Activated CD8-positive, alpha-beta T cell treated with anti-CD3 and anti-CD28 coated beads for 36 hours (primary cell): ENCODE measurements around the gene CLTCL1. TPM values are rescaled to one million over a fixed set of nuclear protein-coding genes. Genes with fewer than 3 reads are reported as not detected.
"Not testable (repeated sequence)": the region's sequence is repeated elsewhere in the genome, so short reads cannot be mapped to it uniquely, and the experiment has no call there.

Source experiments
- ATAC-seq: fragments of 200-7000 bp; cut with Tn5 transposase; one replicate; pipeline ENCODE4 v1.10.0; 2021; ENCODE audit warnings: mild to moderate bottlenecking, moderate library complexity
- CTCF ChIA-PET: fragments of 350-600 bp; sonication (Branson Sonifier 250); formaldehyde crosslinking; loops from one replicate; lab custom pipeline; 2021; ENCODE audit warnings: antibody characterized with exemption; lab: Charles Lee
- POLR2A ChIA-PET: fragments of 350-600 bp; sonication (Branson Sonifier 250); formaldehyde crosslinking; loops from one replicate; lab custom pipeline; 2021; ENCODE audit warnings: antibody characterized with exemption; lab: Charles Lee
- DNase-seq: peaks from one replicate; pipeline ENCODE4 v3.0.0-alpha.2; 2020
- H3K27ac Mint-ChIP-seq: one replicate; pipeline ENCODE4 v1.8.0; 2021; ENCODE audit warnings: mild to moderate bottlenecking, mixed read lengths
- H3K27me3 Mint-ChIP-seq: one replicate; pipeline ENCODE4 v1.8.0; 2021; ENCODE audit warnings: mixed read lengths
- H3K36me3 Mint-ChIP-seq: one replicate; pipeline ENCODE4 v1.8.0; 2021; ENCODE audit warnings: low read depth, mixed read lengths
- H3K4me1 Mint-ChIP-seq: one replicate; pipeline ENCODE4 v1.8.0; 2021; ENCODE audit warnings: low read depth, mixed read lengths
- H3K4me3 Mint-ChIP-seq: one replicate; pipeline ENCODE4 v1.8.0; 2021; ENCODE audit warnings: mild to moderate bottlenecking, moderate library complexity, mixed read lengths
- H3K9me3 Mint-ChIP-seq: one replicate; pipeline ENCODE4 v1.8.0; 2021; ENCODE audit warnings: mixed read lengths
- CTCF ChIP-seq: fragments of 200-600 bp; IDR thresholded peaks from one replicate; pipeline ENCODE4 v1.8.0; 2022; ENCODE audit warnings: antibody characterized with exemption, mild to moderate bottlenecking
- intact Hi-C: fragments of 100-400 bp; cut with micrococcal nuclease; formaldehyde crosslinking; loops from one replicate; pipeline ENCODE4 v1.10.0; 2022
- total RNA-seq, 2 experiments: library from RNA; stranded (reverse); gene quantifications; one replicate each; pipeline ENCODE4 v1.2.3, GENCODE V29; 2021

The CLTCL1 gene
- total RNA-seq, 2 experiments from 2014 or later, result 0.45 to 0.65 TPM

- ChIA-PET CTCF (no interaction called here), POLR2A (no interaction called here)
- intact Hi-C loops, result no loop called here
- TF ChIP-seq CTCF, result no peak
- Mint-ChIP-seq H3K4me1 (no peaks in the 10 kb centered on the region), H3K36me3 (no peaks in the 10 kb centered on the region), H3K4me3 (no peak overlapping the region), H3K9me3 (peaks cover 8% of the 10 kb centered on the region), H3K27me3 (no peaks in the 10 kb centered on the region), H3K27ac (no peak overlapping the region)
- no peak for DNase-seq
- no peak for ATAC-seq
Measured at GRCh38 chr22:19321757-19322156, 30.2 kb upstream of the CLTCL1 start.

GRCh38 chr22:19320136-19320535, 28.6 kb upstream of the CLTCL1 start:
- intact Hi-C loops, result not testable (repeated sequence)

GRCh38 chr22:19319281-19319680, 27.8 kb upstream of the CLTCL1 start:
- no peak for DNase-seq
- no peak for TF ChIP-seq CTCF
- Mint-ChIP-seq H3K27me3 (no peaks in the 10 kb centered on the region), H3K4me1 (no peaks in the 10 kb centered on the region), H3K27ac (no peak overlapping the region), H3K4me3 (no peak overlapping the region), H3K36me3 (peaks cover 2% of the 10 kb centered on the region), H3K9me3 (peaks cover 16% of the 10 kb centered on the region)
- ATAC-seq, result no peak
- POLR2A ChIA-PET, result no interaction called here
- intact Hi-C loops, result no loop called here
- CTCF ChIA-PET, result no interaction called here

More at GRCh38 chr22:19320136-19320535, 28.6 kb upstream of the CLTCL1 start:
- H3K27me3 Mint-ChIP-seq, H3K4me3 Mint-ChIP-seq, CTCF ChIA-PET, H3K4me1 Mint-ChIP-seq, ATAC-seq, H3K27ac Mint-ChIP-seq, H3K36me3 Mint-ChIP-seq, DNase-seq: not testable (repeated sequence)
- POLR2A ChIA-PET, result interaction anchor here (0.7 kb wide), 1 partner anchor 478 kb away, joined by 4 read pairs; no protein-coding TSS in a partner anchor
- peaks cover 15% of the 10 kb centered on the region for H3K9me3 Mint-ChIP-seq

GRCh38 chr22:19317865-19318264, 26.3 kb upstream of the CLTCL1 start:
- Mint-ChIP-seq H3K27ac (no peak overlapping the region), H3K4me1 (no peaks in the 10 kb centered on the region), H3K36me3 (peaks cover 2% of the 10 kb centered on the region), H3K27me3 (no peaks in the 10 kb centered on the region), H3K9me3 (peaks cover 21% of the 10 kb centered on the region), H3K4me3 (no peak overlapping the region)
- CTCF ChIA-PET, result no interaction called here
- POLR2A ChIA-PET, result no interaction called here
- ATAC-seq (no peak), DNase-seq (no peak)
- intact Hi-C loops, result no loop called here
- no peak for TF ChIP-seq CTCF

- H3K4me3 Mint-ChIP-seq, result no peak overlapping the region
- no peaks in the 10 kb centered on the region for H3K27me3 Mint-ChIP-seq
- ChIA-PET CTCF (no interaction called here), POLR2A (no interaction called here)
- no peak for TF ChIP-seq CTCF
- no peaks in the 10 kb centered on the region for H3K9me3 Mint-ChIP-seq
- intact Hi-C loops, result no loop called here
- no peak for DNase-seq
- H3K27ac Mint-ChIP-seq, result no peak overlapping the region
- no peaks in the 10 kb centered on the region for H3K4me1 Mint-ChIP-seq
- no peak for ATAC-seq
- H3K36me3 Mint-ChIP-seq, result no peaks in the 10 kb centered on the region
Measured at GRCh38 chr22:19307872-19308271, 16.4 kb upstream of the CLTCL1 start.

- CTCF ChIA-PET, H3K9me3 Mint-ChIP-seq, DNase-seq, H3K4me3 Mint-ChIP-seq, ATAC-seq, POLR2A ChIA-PET, H3K36me3 Mint-ChIP-seq, intact Hi-C loops, H3K27me3 Mint-ChIP-seq, H3K4me1 Mint-ChIP-seq, H3K27ac Mint-ChIP-seq: not testable (repeated sequence)
Measured at GRCh38 chr22:19306535-19306934, 15.0 kb upstream of the CLTCL1 start.
